Prostate gland (tissue), 2 donors: Measurements from ENCODE around the gene CDH13. TPM values are rescaled to one million over a fixed set of nuclear protein-coding genes. Genes with fewer than 3 reads are reported as not detected.

Experiments used
- DNase-seq: peaks from one replicate; pipeline ENCODE4 v3.0.0-alpha.2; 2019; ENCODE audit warnings: low spot score
- H3K27ac ChIP-seq, 2 donors: fragments of 200-600 bp; sonication (generic); 2 replicates each; pipeline ENCODE4 v1.5.1; 2017 to 2019
- H3K27me3 ChIP-seq: fragments of 200-600 bp; sonication (generic); replicated peaks from 2 replicates; pipeline ENCODE4 v1.5.1; 2019; ENCODE audit not compliant: insufficient read depth
- H3K36me3 ChIP-seq, 2 donors: fragments of 200-600 bp; sonication (generic); 1 replicate in 1 of 2; 2 replicates in 1 of 2; pipeline versions ENCODE4 v1.5.1 to v1.8.1; 2017 to 2019
- H3K4me1 ChIP-seq: fragments of 200-600 bp; sonication (generic); replicated peaks from 2 replicates; pipeline ENCODE4 v1.5.1; 2019
- H3K4me3 ChIP-seq, 2 donors: fragments of 200-600 bp; sonication (generic); 2 replicates each; pipeline ENCODE4 v1.5.1; 2017 to 2019
- H3K9me3 ChIP-seq: fragments of 200-600 bp; sonication (generic); 2 replicates; pipeline ENCODE4 v1.5.1; 2017
- CTCF ChIP-seq, 4 experiments: fragments of 200-600 bp in 2 of 4; fragments of 450-650 bp in 2 of 4; sonication (generic) in 2 of 4; IDR thresholded peaks; 1 replicate in 3 of 4; 2 replicates in 1 of 4; pipeline ENCODE4 v1.5.1; 2016 to 2019; ENCODE audit warnings: antibody characterized with exemption in 4 of 4, mild to moderate bottlenecking in 2 of 4, moderate library complexity in 2 of 4
- POLR2A ChIP-seq: fragments of 450-650 bp; IDR thresholded peaks from one replicate; pipeline ENCODE4 v1.6.1; 2016; ENCODE audit warnings: antibody characterized with exemption, mild to moderate bottlenecking
- POLR2AphosphoS5 ChIP-seq: sonication (generic); formaldehyde crosslinking; IDR thresholded peaks from one replicate; pipeline ENCODE4 v1.6.1; 2017; ENCODE audit warnings: antibody characterized with exemption
- WGBS: methylation state at CpG from one replicate; pipeline ENCODE4 v1.1.5; 2018; 5-methylcytosine and 5-hydroxymethylcytosine counted together
- intact Hi-C: fragments of 100-400 bp; cut with DNase I; formaldehyde crosslinking; loops from one replicate; pipeline ENCODE4 v1.14.2; 2022
- total RNA-seq, 2 donors: library from RNA; depleted of rRNA; stranded (reverse); fragments of >200 nt; gene quantifications; one replicate each; pipeline ENCODE4 v1.1.0, GENCODE V29; 2016

The CDH13 gene
- total RNA-seq, 2 donors from 2014 or later = 20.6 to 23.0 TPM

GRCh38 chr16:83392743-83393142 is 766.0 kb downstream of the CDH13 start:
- DNase-seq = no peak
- H3K4me1 ChIP-seq = no peaks in the 10 kb centered on the region
- no peaks in the 10 kb centered on the region for H3K36me3 ChIP-seq
- 78% methylated on average over 4 of the region's 4 CpGs for WGBS
- no peaks in the 10 kb centered on the region for H3K9me3 ChIP-seq
- no peak for TF ChIP-seq POLR2A
- no peak for TF ChIP-seq CTCF (IDR thresholded peaks at IDR 0.05)
- TF ChIP-seq POLR2AphosphoS5 = no peak
- H3K27ac ChIP-seq = no peak overlapping the region
- H3K4me3 ChIP-seq = no peak overlapping the region
- intact Hi-C loops = no loop called here
- H3K27me3 ChIP-seq = no peaks in the 10 kb centered on the region

- no peak overlapping the region for H3K27ac ChIP-seq
- H3K36me3 ChIP-seq = no peaks in the 10 kb centered on the region
- H3K9me3 ChIP-seq = no peaks in the 10 kb centered on the region
- intact Hi-C loops = no loop called here
- peak; percentile 7 for DNase-seq
- H3K4me1 ChIP-seq = no peaks in the 10 kb centered on the region
- H3K4me3 ChIP-seq = no peak overlapping the region
- TF ChIP-seq CTCF (IDR thresholded peaks at IDR 0.05) (no peak), POLR2AphosphoS5 (no peak), POLR2A (no peak)
- 47% methylated on average over 6 of the region's 6 CpGs for WGBS
- H3K27me3 ChIP-seq = no peaks in the 10 kb centered on the region
Observed at GRCh38 chr16:83393196-83393981, 766.6 kb downstream of the CDH13 start.

- Histone ChIP-seq H3K36me3 (no peaks in the 10 kb centered on the region), H3K27me3 (no peaks in the 10 kb centered on the region), H3K9me3 (no peaks in the 10 kb centered on the region), H3K4me1 (no peaks in the 10 kb centered on the region), H3K27ac (no peak overlapping the region), H3K4me3 (no peak overlapping the region)
- WGBS = 35% methylated on average over 4 of the region's 4 CpGs
- intact Hi-C loops = no loop called here
- DNase-seq = peak; percentile 37
- no peak for TF ChIP-seq POLR2AphosphoS5
- no peak for TF ChIP-seq POLR2A
Observed at GRCh38 chr16:83397601-83398291, 771.0 kb downstream of the CDH13 start.

- no peak for TF ChIP-seq POLR2A
- no peak for TF ChIP-seq POLR2AphosphoS5
- no peak for TF ChIP-seq CTCF (IDR thresholded peaks at IDR 0.05)
- no peaks in the 10 kb centered on the region for H3K36me3 ChIP-seq
- intact Hi-C loops = no loop called here
- WGBS = 56% methylated on average over 4 of the region's 4 CpGs
- H3K4me3 ChIP-seq = no peak overlapping the region
- peaks cover 1% of the 10 kb centered on the region for H3K27me3 ChIP-seq
- H3K4me1 ChIP-seq = no peaks in the 10 kb centered on the region
- no peak for DNase-seq
- no peak overlapping the region for H3K27ac ChIP-seq
- H3K9me3 ChIP-seq = no peaks in the 10 kb centered on the region
Observed at GRCh38 chr16:83400234-83400633, 773.5 kb downstream of the CDH13 start.

- no peaks in the 10 kb centered on the region for H3K9me3 ChIP-seq
- no peaks in the 10 kb centered on the region for H3K36me3 ChIP-seq
- no peaks in the 10 kb centered on the region for H3K4me1 ChIP-seq
- no peak for DNase-seq
- 88% methylated on average over 6 of the region's 6 CpGs for WGBS
- intact Hi-C loops = no loop called here
- peaks cover 1% of the 10 kb centered on the region for H3K27me3 ChIP-seq
- no peak overlapping the region for H3K4me3 ChIP-seq
- H3K27ac ChIP-seq = no peak overlapping the region
- TF ChIP-seq POLR2AphosphoS5 = no peak
Observed at GRCh38 chr16:83402160-83402814, 775.5 kb downstream of the CDH13 start.
